B cell (primary cell): ENCODE data around the gene UMAD1. TPM values are rescaled to one million over a fixed set of nuclear protein-coding genes. Genes with fewer than 3 reads are reported as not detected.

Experiments used
- ATAC-seq: fragments of 200-7000 bp; cut with Tn5 transposase; one replicate; pipeline ENCODE4 v1.10.0; 2021; ENCODE audit warnings: low read depth, mild to moderate bottlenecking, moderate number of reproducible peaks, moderate library complexity
- CTCF ChIA-PET: fragments of 350-600 bp; sonication (Branson Sonifier 250); formaldehyde crosslinking; loops from one replicate; lab custom pipeline; 2021; ENCODE audit warnings: antibody characterized with exemption, inconsistent platforms; lab: Charles Lee
- POLR2A ChIA-PET: fragments of 350-600 bp; sonication (Branson Sonifier 250); formaldehyde crosslinking; loops from one replicate; lab custom pipeline; 2021; ENCODE audit warnings: antibody characterized with exemption; lab: Charles Lee
- DNase-seq: peaks from one replicate; pipeline ENCODE4 v3.0.0; 2013
- H2AFZ ChIP-seq: 2 replicates; pipeline ENCODE4 v1.6.1; 2012; ENCODE audit warnings: mild to moderate bottlenecking, low read depth, low read length; ENCODE audit not compliant: insufficient read depth, poor library complexity, severe bottlenecking
- H3K27ac ChIP-seq, 2 donors: 1 replicate in 1 of 2; 2 replicates in 1 of 2; pipeline ENCODE4 v1.5.1; 2012 to 2013; ENCODE audit warnings: low read length in 2 of 2, mild to moderate bottlenecking in 2 of 2, moderate library complexity in 1 of 2
- H3K27me3 ChIP-seq, 4 experiments: fragments of 200-600 bp in 1 of 4; sonication (generic) in 1 of 4; replicated peaks in 1 of 4; 1 replicate in 2 of 4; 2 replicates in 2 of 4; pipeline versions ENCODE4 v1.6.1 to v1.7.0; 2013 to 2016; ENCODE audit warnings: low read length in 3 of 4, mild to moderate bottlenecking in 2 of 4, mixed read lengths in 1 of 4, moderate library complexity in 1 of 4; ENCODE audit not compliant: insufficient read depth in 4 of 4, control insufficient read depth in 3 of 4; ENCODE audit errors: control extremely low read depth in 1 of 4
- H3K36me3 ChIP-seq, 2 experiments: replicated peaks in 1 of 2; 1 replicate in 1 of 2; 2 replicates in 1 of 2; pipeline versions ENCODE4 v1.6.1 to v1.7.1; 2013; ENCODE audit warnings: low read length in 1 of 2; ENCODE audit not compliant: insufficient read depth in 2 of 2, control insufficient read depth in 1 of 2; ENCODE audit errors: control extremely low read depth in 1 of 2, extremely low read depth in 1 of 2
- H3K4me1 ChIP-seq, 2 donors: fragments of 200-600 bp in 1 of 2; sonication (generic) in 1 of 2; 1 replicate in 1 of 2; 2 replicates in 1 of 2; pipeline versions ENCODE4 v1.5.1 to v1.6.1; 2013 to 2017; ENCODE audit warnings: low read length in 2 of 2; ENCODE audit not compliant: control insufficient read depth in 2 of 2, insufficient read depth in 2 of 2
- H3K4me2 ChIP-seq: replicated peaks from 2 replicates; pipeline ENCODE3; 2012; ENCODE audit warnings: mild to moderate bottlenecking, low read depth, low read length; ENCODE audit not compliant: poor library complexity, severe bottlenecking
- H3K4me3 ChIP-seq, 5 experiments: fragments of 200-600 bp in 1 of 5; sonication (generic) in 1 of 5; 1 replicate in 3 of 5; 2 replicates in 2 of 5; pipeline versions ENCODE4 v1.5.1 to v1.7.0; 2011 to 2016; ENCODE audit warnings: low read length in 4 of 5, mild to moderate bottlenecking in 4 of 5, low read depth in 2 of 5, control low read depth in 1 of 5, moderate library complexity in 1 of 5; ENCODE audit not compliant: insufficient read depth in 1 of 5; ENCODE audit errors: control extremely low read depth in 1 of 5, extremely low read depth in 1 of 5
- H3K79me2 ChIP-seq: fragments of 200-600 bp; sonication (generic); one replicate; pipeline ENCODE4 v1.6.0; 2016; ENCODE audit warnings: low read length; ENCODE audit not compliant: control insufficient read depth, insufficient read depth
- H3K9ac ChIP-seq: fragments of 200-600 bp; sonication (generic); 2 replicates; pipeline ENCODE4 v1.6.1; 2017; ENCODE audit warnings: mild to moderate bottlenecking, low read length, moderate library complexity
- H3K9me3 ChIP-seq, 3 donors: one replicate each; pipeline versions ENCODE4 v1.6.1 to v1.7.1; 2013; ENCODE audit warnings: low read length in 2 of 3; ENCODE audit not compliant: control insufficient read depth in 2 of 3, insufficient read depth in 1 of 3; ENCODE audit errors: control extremely low read depth in 1 of 3
- H4K20me1 ChIP-seq: 2 replicates; pipeline ENCODE4 v1.6.0; 2012; ENCODE audit warnings: mild to moderate bottlenecking, low read length; ENCODE audit not compliant: insufficient read depth, control insufficient read depth, poor library complexity, severe bottlenecking
- H3K27ac Mint-ChIP-seq: one replicate; pipeline ENCODE4 v1.8.0; 2021; ENCODE audit warnings: mixed read lengths
- H3K27me3 Mint-ChIP-seq: one replicate; pipeline ENCODE4 v1.8.0; 2021; ENCODE audit warnings: mixed read lengths
- H3K4me1 Mint-ChIP-seq: one replicate; pipeline ENCODE4 v1.8.0; 2021; ENCODE audit warnings: mixed read lengths
- H3K4me3 Mint-ChIP-seq: one replicate; pipeline ENCODE4 v1.8.0; 2021; ENCODE audit warnings: mixed read lengths
- H3K9me3 Mint-ChIP-seq: one replicate; pipeline ENCODE4 v1.8.0; 2022; ENCODE audit warnings: mixed read lengths; ENCODE audit not compliant: insufficient read depth
- EZH2 ChIP-seq: IDR thresholded peaks from 2 replicates; pipeline ENCODE4 v1.6.1; 2012; ENCODE audit warnings: borderline replicate concordance, low read depth, mild to moderate bottlenecking, moderate library complexity, low read length; ENCODE audit not compliant: insufficient read depth, poor library complexity, severe bottlenecking
- WGBS: methylation state at CpG from one replicate; pipeline ENCODE4 v1.1.5; 2013; ENCODE audit warnings: missing lambda C conversion rate; ENCODE audit not compliant: insufficient coverage; 5-methylcytosine and 5-hydroxymethylcytosine counted together
- intact Hi-C: fragments of 100-400 bp; cut with micrococcal nuclease; formaldehyde crosslinking; loops from one replicate; pipeline ENCODE4 v1.10.0; 2022
- polyA plus RNA-seq: library from polyadenylated mRNA; depleted of rRNA; stranded (reverse); fragments of >200 nt; gene quantifications from 2 replicates; pipeline ENCODE4 v1.2.3, GENCODE V29; 2012
- total RNA-seq, 2 donors: library from RNA; stranded (reverse); fragments of 120-200 nt in 1 of 2; gene quantifications; 1 replicate in 1 of 2; 2 replicates in 1 of 2; pipeline versions ENCODE4 v1.2.3 to v1.2.4, GENCODE V29; 2013 to 2022
- TF ChIP-seq, protein P1 (sequence below): fragments of 200-600 bp; IDR thresholded peaks from one replicate; pipeline ENCODE4 v1.8.0; 2022; ENCODE audit warnings: antibody characterized with exemption, mild to moderate bottlenecking

The UMAD1 gene
- total and polyA plus RNA-seq, 2 donors (not counting 1 experiment from before 2014, with no cell fraction given) = 11.6 to 25.9 TPM

DNA sequence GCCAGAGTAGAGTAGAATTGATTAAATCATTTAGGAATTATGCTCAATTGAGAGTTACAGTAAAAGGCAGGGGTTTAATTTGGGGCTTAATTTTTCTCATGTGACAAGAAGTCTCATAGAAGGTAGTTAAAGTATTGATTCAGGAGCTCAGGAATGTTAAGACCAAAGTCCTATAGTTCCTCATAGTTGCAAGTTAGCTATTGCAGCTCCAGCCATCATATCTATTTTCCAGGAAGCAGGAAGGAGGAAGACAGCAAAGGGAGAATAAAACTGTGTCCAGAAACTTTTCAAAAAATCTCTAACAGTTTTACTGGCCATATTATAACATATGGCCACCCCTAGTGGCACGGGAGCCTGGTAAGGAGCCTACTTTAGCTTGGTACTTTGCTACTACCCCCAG lies 174.8 kb downstream of the UMAD1 start:
- DNase-seq = no peak
- no peak for ATAC-seq
- no CpG with 5 or more reads among the region's 1 CpG for WGBS
- ChIA-PET POLR2A (interaction anchor here (1.0 kb wide), 1 partner anchor 9 kb away, joined by 3 read pairs; no protein-coding TSS in a partner anchor), CTCF (interaction anchor here (1.6 kb wide), 1 partner anchor 220 kb away, joined by 3 read pairs; no protein-coding TSS in a partner anchor)
- Histone ChIP-seq H3K79me2 (no peaks in the 10 kb centered on the region), H3K36me3 (no peaks in the 10 kb centered on the region), H3K9me3 (peaks cover 0 to 8% (median 2%) of the 10 kb centered on the region in 3 donors), H3K27me3 (no peaks in the 10 kb centered on the region), H3K27ac (peak overlapping the region; percentile 40 to 56), H2AFZ (no peak overlapping the region), H3K9ac (peak overlapping the region; percentile 40), H3K4me3 (peak overlapping the region in 1 of 5 experiments; percentile 57), H3K4me2 (peak overlapping the region; percentile 65), H3K4me1 (peaks cover 55 to 56% of the 10 kb centered on the region in 2 donors), H4K20me1 (no peaks in the 10 kb centered on the region)
- H3K9me3 Mint-ChIP-seq = peaks cover 5% of the 10 kb centered on the region
- intact Hi-C loops = loop anchor here (5.0 kb wide), 1 partner anchor 42 kb away; no protein-coding TSS in a partner anchor
- H3K27ac Mint-ChIP-seq = peak overlapping the region; percentile 38
- peak overlapping the region; percentile 71 for H3K4me3 Mint-ChIP-seq
- peaks cover 66% of the 10 kb centered on the region for H3K4me1 Mint-ChIP-seq
- TF ChIP-seq, protein P1, sequence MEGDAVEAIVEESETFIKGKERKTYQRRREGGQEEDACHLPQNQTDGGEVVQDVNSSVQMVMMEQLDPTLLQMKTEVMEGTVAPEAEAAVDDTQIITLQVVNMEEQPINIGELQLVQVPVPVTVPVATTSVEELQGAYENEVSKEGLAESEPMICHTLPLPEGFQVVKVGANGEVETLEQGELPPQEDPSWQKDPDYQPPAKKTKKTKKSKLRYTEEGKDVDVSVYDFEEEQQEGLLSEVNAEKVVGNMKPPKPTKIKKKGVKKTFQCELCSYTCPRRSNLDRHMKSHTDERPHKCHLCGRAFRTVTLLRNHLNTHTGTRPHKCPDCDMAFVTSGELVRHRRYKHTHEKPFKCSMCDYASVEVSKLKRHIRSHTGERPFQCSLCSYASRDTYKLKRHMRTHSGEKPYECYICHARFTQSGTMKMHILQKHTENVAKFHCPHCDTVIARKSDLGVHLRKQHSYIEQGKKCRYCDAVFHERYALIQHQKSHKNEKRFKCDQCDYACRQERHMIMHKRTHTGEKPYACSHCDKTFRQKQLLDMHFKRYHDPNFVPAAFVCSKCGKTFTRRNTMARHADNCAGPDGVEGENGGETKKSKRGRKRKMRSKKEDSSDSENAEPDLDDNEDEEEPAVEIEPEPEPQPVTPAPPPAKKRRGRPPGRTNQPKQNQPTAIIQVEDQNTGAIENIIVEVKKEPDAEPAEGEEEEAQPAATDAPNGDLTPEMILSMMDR = no peak
- TF ChIP-seq EZH2 = no peak
- H3K27me3 Mint-ChIP-seq = no peaks in the 10 kb centered on the region

DNA sequence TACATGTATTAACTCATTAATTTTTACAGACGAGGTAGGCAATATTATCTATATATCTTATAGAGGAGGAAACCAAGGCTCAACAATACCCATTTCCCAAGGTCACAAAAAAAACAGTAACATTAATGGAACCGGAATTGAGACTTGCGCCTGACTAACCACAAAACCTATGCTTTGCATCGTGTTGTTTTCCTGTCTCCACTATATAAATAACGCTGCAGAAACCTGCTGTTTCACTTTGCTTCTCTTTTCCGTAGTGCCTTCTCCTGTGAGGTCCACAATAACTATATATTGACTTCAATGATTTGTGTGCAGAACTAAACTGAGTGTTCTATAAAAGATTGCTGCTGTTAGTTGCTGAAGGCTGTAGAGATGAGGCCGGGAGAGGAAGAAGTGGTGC lies 175.5 kb downstream of the UMAD1 start:
- no peaks in the 10 kb centered on the region for H4K20me1 ChIP-seq
- peak overlapping the region; percentile 71 for H3K4me3 Mint-ChIP-seq
- no peaks in the 10 kb centered on the region for H3K27me3 Mint-ChIP-seq
- no peaks in the 10 kb centered on the region for H3K27me3 ChIP-seq
- peaks cover 5% of the 10 kb centered on the region for H3K9me3 Mint-ChIP-seq
- H3K9me3 ChIP-seq = peaks cover 0 to 8% (median 2%) of the 10 kb centered on the region in 3 donors
- no peak overlapping the region for H2AFZ ChIP-seq
- DNase-seq (peak; percentile 73), ATAC-seq (peak; percentile 74)
- intact Hi-C loops = loop anchor here (2.0 to 5.0 kb wide), 3 partner anchors 41 to 153 kb away; partner anchors contain the start of gene GLCCI1
- peak overlapping the region; percentile 40 to 56 for H3K27ac ChIP-seq
- no peaks in the 10 kb centered on the region for H3K36me3 ChIP-seq
- ChIA-PET CTCF (interaction anchor here (1.6 kb wide), 1 partner anchor 220 kb away, joined by 3 read pairs; no protein-coding TSS in a partner anchor), POLR2A (interaction anchor here (1.3 kb wide), 1 partner anchor 12 kb away, joined by 3 read pairs; no protein-coding TSS in a partner anchor)
- H3K4me1 Mint-ChIP-seq = peaks cover 72% of the 10 kb centered on the region
- no peak for TF ChIP-seq EZH2
- TF ChIP-seq, protein P1 = no peak
- H3K79me2 ChIP-seq = no peaks in the 10 kb centered on the region
- H3K27ac Mint-ChIP-seq = peak overlapping the region; percentile 82
- H3K4me1 ChIP-seq = peaks cover 61% of the 10 kb centered on the region in 2 donors
- 0% methylated on average over 2 of the region's 7 CpGs for WGBS
- H3K4me3 ChIP-seq = peak overlapping the region in 4 of 5 experiments; percentile 11 to 57 (median 40)
- H3K4me2 ChIP-seq = peak overlapping the region; percentile 65
- H3K9ac ChIP-seq = peak overlapping the region; percentile 40
